Mesenchymal stem cell (in vitro differentiated cells and primary cell): Measurements from ENCODE around the gene PLIN4.
"Not testable (repeated sequence)": the region's sequence is repeated elsewhere in the genome, so short reads cannot be mapped to it uniquely, and the experiment has no call there.

Experiments used
- DNase-seq: peaks from one replicate; pipeline ENCODE4 v3.0.0-alpha.2; 2013
- H2AFZ ChIP-seq: one replicate; pipeline ENCODE4 v1.6.1; 2013; ENCODE audit warnings: low read depth, mild to moderate bottlenecking, control low read depth, inconsistent platforms, low read length, moderate library complexity
- H2AK5ac ChIP-seq: 2 replicates; pipeline ENCODE4 v1.6.1; 2013; ENCODE audit warnings: low read length, moderate library complexity, mild to moderate bottlenecking, inconsistent platforms; ENCODE audit not compliant: severe bottlenecking
- H2BK120ac ChIP-seq: one replicate; pipeline ENCODE4 v1.6.1; 2013; ENCODE audit warnings: low read depth, mild to moderate bottlenecking, inconsistent platforms, low read length, moderate library complexity
- H2BK12ac ChIP-seq, 2 experiments: one replicate each; pipeline ENCODE4 v1.6.1; 2013; ENCODE audit warnings: inconsistent platforms in 2 of 2, low read length in 2 of 2, mild to moderate bottlenecking in 2 of 2, moderate library complexity in 2 of 2, control low read depth in 1 of 2
- H2BK15ac ChIP-seq: one replicate; pipeline ENCODE4 v1.6.1; 2013; ENCODE audit warnings: mild to moderate bottlenecking, low read depth, inconsistent platforms; ENCODE audit not compliant: poor library complexity, severe bottlenecking
- H2BK5ac ChIP-seq: 2 replicates; pipeline ENCODE4 v1.6.1; 2013; ENCODE audit warnings: low read depth, mild to moderate bottlenecking, low read length, control low read depth, inconsistent platforms; ENCODE audit not compliant: poor library complexity, severe bottlenecking
- H3K14ac ChIP-seq, 2 experiments: one replicate each; pipeline ENCODE4 v1.6.1; 2013; ENCODE audit warnings: inconsistent platforms in 2 of 2, low read length in 2 of 2, control low read depth in 1 of 2, mild to moderate bottlenecking in 1 of 2, moderate library complexity in 1 of 2
- H3K18ac ChIP-seq, 2 experiments: one replicate each; pipeline ENCODE4 v1.6.1; 2013; ENCODE audit warnings: inconsistent platforms in 2 of 2, low read length in 2 of 2, control low read depth in 1 of 2, low read depth in 1 of 2, mild to moderate bottlenecking in 1 of 2
- H3K23ac ChIP-seq, 2 experiments: one replicate each; pipeline ENCODE4 v1.6.1; 2013; ENCODE audit warnings: inconsistent platforms in 2 of 2, low read length in 2 of 2, mild to moderate bottlenecking in 2 of 2, moderate library complexity in 2 of 2, control low read depth in 1 of 2
- H3K27ac ChIP-seq: 2 replicates; pipeline ENCODE4 v1.5.1; 2013; ENCODE audit warnings: mild to moderate bottlenecking, moderate library complexity, low read length, control low read depth, inconsistent platforms; ENCODE audit not compliant: poor library complexity, severe bottlenecking
- H3K27me3 ChIP-seq, 2 experiments: 2 replicates each; pipeline versions ENCODE4 v1.6.1 to v1.7.0; 2013; ENCODE audit warnings: low read length in 2 of 2, mild to moderate bottlenecking in 2 of 2, moderate library complexity in 2 of 2, control low read depth in 1 of 2, inconsistent platforms in 1 of 2; ENCODE audit not compliant: control insufficient read depth in 1 of 2, insufficient read depth in 1 of 2
- H3K36me3 ChIP-seq, 2 experiments: 2 replicates each; pipeline versions ENCODE4 v1.6.1 to v1.7.0; 2013; ENCODE audit warnings: low read length in 2 of 2, control low read depth in 1 of 2, inconsistent platforms in 1 of 2, low read depth in 1 of 2, mild to moderate bottlenecking in 1 of 2; ENCODE audit not compliant: insufficient read depth in 2 of 2, control insufficient read depth in 1 of 2
- H3K4ac ChIP-seq, 2 experiments: one replicate each; pipeline ENCODE4 v1.6.1; 2013; ENCODE audit warnings: inconsistent platforms in 2 of 2, low read length in 2 of 2, mild to moderate bottlenecking in 2 of 2, moderate library complexity in 2 of 2, control low read depth in 1 of 2, low read depth in 1 of 2
- H3K4me1 ChIP-seq: 2 replicates; pipeline ENCODE4 v1.6.1; 2013; ENCODE audit warnings: low read depth, low read length, control low read depth; ENCODE audit not compliant: control insufficient read depth, insufficient read depth
- H3K4me2 ChIP-seq: 2 replicates; pipeline ENCODE4 v1.6.1; 2013; ENCODE audit warnings: low read length, mild to moderate bottlenecking, inconsistent platforms; ENCODE audit not compliant: poor library complexity, severe bottlenecking
- H3K4me3 ChIP-seq, 2 experiments: 2 replicates each; pipeline versions ENCODE4 v1.5.1 to v1.7.0; 2013; ENCODE audit warnings: low read length in 2 of 2, mild to moderate bottlenecking in 2 of 2, control low read depth in 1 of 2, low read depth in 1 of 2; ENCODE audit not compliant: insufficient read depth in 1 of 2
- H3K79me1 ChIP-seq: replicated peaks from 2 replicates; pipeline ENCODE4 v1.6.1; 2013; ENCODE audit warnings: mild to moderate bottlenecking, control low read depth, low read length, inconsistent platforms; ENCODE audit not compliant: poor library complexity, severe bottlenecking
- H3K9ac ChIP-seq: 2 replicates; pipeline ENCODE4 v1.7.0; 2013; ENCODE audit warnings: mild to moderate bottlenecking, low read length, moderate library complexity
- H3K9me3 ChIP-seq: 2 replicates; pipeline ENCODE4 v1.7.0; 2013; ENCODE audit warnings: mild to moderate bottlenecking, low read length; ENCODE audit not compliant: control insufficient read depth
- H4K8ac ChIP-seq: one replicate; pipeline ENCODE4 v1.6.1; 2013; ENCODE audit warnings: inconsistent platforms, mild to moderate bottlenecking, low read length, moderate library complexity
- H4K91ac ChIP-seq: one replicate; pipeline ENCODE4 v1.6.1; 2013; ENCODE audit warnings: mild to moderate bottlenecking, low read length, inconsistent platforms
- WGBS: methylation state at CpG from one replicate; pipeline ENCODE4 v1.1.7; 2013; ENCODE audit warnings: mixed read lengths; 5-methylcytosine and 5-hydroxymethylcytosine counted together

The PLIN4 gene

DNA sequence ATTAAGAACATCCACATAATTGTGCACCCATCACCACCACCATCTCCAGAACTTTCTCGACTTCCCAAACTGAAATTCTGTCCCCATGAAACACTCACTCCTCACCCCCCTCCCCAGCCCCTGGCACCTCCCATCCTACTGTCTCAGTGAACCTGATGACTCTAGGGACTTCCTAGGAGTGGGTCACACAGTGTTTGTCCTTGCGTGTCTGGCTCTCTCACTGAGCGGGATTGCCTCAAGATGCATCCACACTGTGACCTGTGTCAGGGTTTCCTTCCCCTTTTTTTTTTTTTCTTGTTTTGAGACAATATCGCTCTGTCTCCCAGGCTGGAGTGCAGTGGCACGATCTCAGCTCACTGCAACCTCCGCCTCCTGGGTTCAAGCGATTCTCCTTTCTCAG, 43.8 kb upstream of the PLIN4 start:
- H4K91ac ChIP-seq, H2AFZ ChIP-seq, H3K14ac ChIP-seq, DNase-seq, H3K4me2 ChIP-seq, H3K4me3 ChIP-seq, H3K9me3 ChIP-seq, H3K18ac ChIP-seq, H3K36me3 ChIP-seq, H2AK5ac ChIP-seq, H3K23ac ChIP-seq, H3K9ac ChIP-seq, H3K27ac ChIP-seq, H3K4ac ChIP-seq, H2BK15ac ChIP-seq, H4K8ac ChIP-seq, H3K79me1 ChIP-seq, H2BK12ac ChIP-seq, H2BK120ac ChIP-seq, H2BK5ac ChIP-seq: not testable (repeated sequence)
- 92% methylated on average over 6 of the region's 7 CpGs for WGBS
- Histone ChIP-seq H3K27me3 (peaks cover 4 to 20% of the 10 kb centered on the region in 2 experiments), H3K4me1 (peaks cover 11% of the 10 kb centered on the region)

DNA sequence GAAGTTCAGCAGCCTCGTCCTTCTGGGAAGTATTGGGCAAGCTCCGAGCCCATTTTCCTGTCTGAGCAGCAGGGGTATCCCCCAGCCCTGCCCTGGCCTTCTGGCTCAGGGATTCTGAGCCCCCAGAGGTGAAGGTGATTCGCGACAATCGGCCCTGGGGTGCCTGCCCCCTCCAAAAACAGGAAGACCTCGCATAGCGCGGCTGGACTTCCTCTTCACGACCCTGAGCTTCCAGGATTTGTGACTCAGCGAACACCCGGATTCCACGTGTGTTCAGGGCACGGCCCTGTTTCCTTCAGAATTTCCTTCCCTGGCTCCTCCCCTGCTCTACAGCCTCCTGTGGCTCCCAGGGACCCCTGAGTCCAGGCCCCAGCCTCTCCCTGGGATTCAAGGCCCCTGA, 41.3 kb upstream of the PLIN4 start, which contains the start of gene SEMA6B:
Gene SEMA6B (minus strand): TSS at position 116 of the 400 bp plus-strand sequence. CDS start 1,227 bp downstream, outside the sequence.
- Histone ChIP-seq H2BK12ac (no peak within 1 kb of the TSS), H4K91ac (no peak within 1 kb of the TSS), H2AK5ac (no peak within 1 kb of the TSS), H2AFZ (no peak within 1 kb of the TSS), H3K23ac (no peak within 1 kb of the TSS), H3K79me1 (no peaks in the 10 kb centered on the region), H3K4me2 (no peak within 1 kb of the TSS), H3K4me1 (peaks cover 8% of the 10 kb centered on the region), H2BK5ac (no peak within 1 kb of the TSS), H3K4me3 (no peak within 1 kb of the TSS), H3K36me3 (peaks cover 0 to 16% of the 10 kb centered on the region in 2 experiments), H4K8ac (peak within 1 kb of the TSS; percentile 12), H3K27me3 (peaks cover 0 to 17% of the 10 kb centered on the region in 2 experiments), H3K9me3 (no peaks in the 10 kb centered on the region), H3K14ac (no peak within 1 kb of the TSS), H3K4ac (peak within 1 kb of the TSS in 1 of 2 experiments; percentile 32), H3K9ac (no peak within 1 kb of the TSS), H2BK120ac (no peak within 1 kb of the TSS), H3K27ac (no peak within 1 kb of the TSS), H2BK15ac (no peak within 1 kb of the TSS), H3K18ac (no peak within 1 kb of the TSS)
- 46% methylated on average over 13 of the region's 13 CpGs for WGBS
- DNase-seq, result peak; percentile 29

DNA sequence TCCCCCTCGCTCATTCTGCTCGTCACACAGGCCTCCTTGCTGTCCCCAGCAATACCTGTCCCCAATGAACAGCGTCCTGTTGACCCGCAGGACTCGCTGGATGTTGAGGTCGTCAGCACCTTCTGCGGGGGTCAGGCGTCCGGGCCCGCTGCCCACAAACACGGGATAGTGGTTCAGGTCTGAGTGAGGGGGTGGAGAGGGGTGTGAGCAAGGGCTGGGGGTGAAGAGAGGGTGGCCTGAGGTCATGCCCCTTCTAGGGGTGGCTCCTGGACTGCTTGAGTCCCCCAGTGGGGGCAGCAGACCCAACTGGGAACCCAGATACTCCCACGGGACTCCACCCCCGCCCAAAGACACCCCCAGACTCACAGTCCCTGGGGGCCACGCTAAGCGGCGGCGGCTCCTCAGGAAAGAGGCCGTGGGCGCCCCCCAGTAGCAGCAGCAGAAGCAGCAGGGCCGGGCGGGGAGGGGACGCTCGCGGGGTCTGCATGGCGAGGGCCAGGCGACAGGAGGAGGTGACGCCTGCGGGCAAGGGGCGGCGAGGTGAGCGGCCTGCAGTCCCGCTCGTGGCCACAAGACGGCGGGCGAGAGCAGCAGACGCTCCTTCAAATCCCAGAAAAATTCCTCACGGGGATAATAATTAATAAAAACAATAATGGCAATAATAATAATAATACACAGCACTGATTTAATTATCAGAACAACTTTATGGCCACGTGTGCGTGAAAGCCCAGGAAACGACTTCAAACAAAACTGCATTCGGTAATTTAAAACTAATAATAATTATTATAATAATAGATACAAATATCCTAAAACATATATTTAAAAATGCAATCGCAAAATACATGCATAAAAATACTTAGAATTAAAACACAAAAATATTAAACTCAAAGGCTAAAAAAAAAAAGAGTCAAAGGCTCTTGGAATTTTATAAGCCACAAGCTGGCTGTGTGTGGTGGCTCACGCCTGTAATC, 40.0 kb upstream of the PLIN4 start:
- H2BK120ac ChIP-seq, result no peak overlapping the region
- 40% methylated on average over 25 of the region's 44 CpGs for WGBS
- no peak overlapping the region for H3K27ac ChIP-seq

More for the DNA sequence above, 40.0 kb upstream of the PLIN4 start:
- no peaks in the 10 kb centered on the region for H3K9me3 ChIP-seq
- peak; percentile 22 for DNase-seq
- no peak overlapping the region for H2BK5ac ChIP-seq
- no peak overlapping the region for H4K91ac ChIP-seq
- H2BK12ac ChIP-seq, result peak overlapping the region in 1 of 2 experiments; percentile 10
- H3K4me3 ChIP-seq, result no peak overlapping the region
- peak overlapping the region in 1 of 2 experiments; percentile 57 for H3K18ac ChIP-seq
- no peak overlapping the region for H2AK5ac ChIP-seq
- H3K79me1 ChIP-seq, result no peaks in the 10 kb centered on the region
- peak overlapping the region; percentile 56 for H2BK15ac ChIP-seq
- peaks cover 0 to 17% of the 10 kb centered on the region in 2 experiments for H3K27me3 ChIP-seq
- peak overlapping the region in 1 of 2 experiments; percentile 25 for H3K4ac ChIP-seq
- H3K9ac ChIP-seq, result no peak overlapping the region
- no peak overlapping the region for H3K23ac ChIP-seq
- no peak overlapping the region for H3K4me2 ChIP-seq
- peak overlapping the region; percentile 76 for H4K8ac ChIP-seq
- H3K4me1 ChIP-seq, result peaks cover 8% of the 10 kb centered on the region
- no peak overlapping the region for H2AFZ ChIP-seq
- H3K36me3 ChIP-seq, result peaks cover 0 to 19% of the 10 kb centered on the region in 2 experiments
- no peak overlapping the region for H3K14ac ChIP-seq
